H1 (cell line): ENCODE data around the gene ACOX1.

Experiments
- CHD2 ChIP-seq: IDR thresholded peaks from 2 replicates; pipeline ENCODE4 v1.6.1; 2012; ENCODE audit warnings: low read length, improper control_type of control experiment
- CTCF ChIP-seq, 3 experiments: IDR thresholded peaks; 1 replicate in 2 of 3; 2 replicates in 1 of 3; pipeline versions ENCODE4 v1.5.1 to v1.6.1; 2011; ENCODE audit warnings: low read length in 3 of 3, mild to moderate bottlenecking in 3 of 3, inconsistent platforms in 2 of 3, low read depth in 1 of 3, moderate library complexity in 1 of 3; ENCODE audit not compliant: insufficient read depth in 1 of 3; ENCODE audit errors: control extremely low read depth in 1 of 3
- EZH2 ChIP-seq: fragments of 200-600 bp; sonication (generic); IDR thresholded peaks from 2 replicates; pipeline ENCODE4 v1.7.1; 2012; ENCODE audit warnings: low read depth, mild to moderate bottlenecking, moderate library complexity, low read length, inconsistent platforms; ENCODE audit not compliant: severe bottlenecking
- GTF2F1 ChIP-seq: IDR thresholded peaks from 2 replicates; pipeline ENCODE4 v1.6.1; 2012; ENCODE audit warnings: low read depth, low read length, improper control_type of control experiment, borderline replicate concordance
- POLR2AphosphoS5 ChIP-seq: IDR thresholded peaks from 2 replicates; pipeline ENCODE4 v1.6.1; 2011; ENCODE audit warnings: low read depth, low read length
- TAF1 ChIP-seq: IDR thresholded peaks from 2 replicates; pipeline ENCODE4 v1.6.1; 2011; ENCODE audit warnings: mild to moderate bottlenecking, low read depth, low read length
- TCF12 ChIP-seq: IDR thresholded peaks from 2 replicates; pipeline ENCODE4 v1.6.1; 2011; ENCODE audit warnings: low read depth, mild to moderate bottlenecking, low read length
- YY1 ChIP-seq: IDR thresholded peaks from 2 replicates; pipeline ENCODE4 v1.6.1; 2011; ENCODE audit warnings: low read depth, mild to moderate bottlenecking, low read length

- TF ChIP-seq GTF2F1, result no peak
- TF ChIP-seq TCF12, result no peak
- TF ChIP-seq POLR2AphosphoS5, result no peak
- TF ChIP-seq YY1, result no peak
- TF ChIP-seq CTCF (IDR thresholded peaks at IDR 0.05; ENCODE audit: control extremely low read depth in 1 of 3, insufficient read depth in 1 of 3, low read depth in 1 of 3, low read length in 3 of 3), result no peak
- TF ChIP-seq TAF1, result no peak
- no peak for TF ChIP-seq EZH2
- no peak for TF ChIP-seq CHD2
Measured at GRCh38 chr17:75937652-75938051, 41.3 kb downstream of the ACOX1 start.
